ENCODE measurements around the gene BRCA2. TPM values are rescaled to one million over a fixed set of nuclear protein-coding genes. Genes with fewer than 3 reads are reported as not detected.
A peak's percentile ranks its signal among the peaks of the same experiment; 100 is the strongest.

The BRCA2 gene
- total and polyA plus RNA-seq, 9 of the 15 experiments (the other 6 are each of a cell fraction or from before 2014, with no cell fraction given) = 4.1 to 17.3 (median 5.8) TPM

- DNase-seq (ENCODE audit: extremely low read depth in 1 of 4, low spot score in 3 of 4) = no peak
- no peaks in the 10 kb centered on the region for H3K9me3 ChIP-seq (replicated peaks; ENCODE audit: control insufficient read depth, insufficient read depth, low read depth, low read length)
- no peak for TF ChIP-seq TEAD4 (IDR thresholded peaks at IDR 0.05; ENCODE audit: low read length)
- TF ChIP-seq TEAD4 (CRISPR knock-in tag; IDR thresholded peaks at IDR 0.05; ENCODE audit: borderline replicate concordance) = no peak
- TF ChIP-seq MBD2 (IDR thresholded peaks at IDR 0.05; ENCODE audit: borderline replicate concordance, low read depth) = no peak
- no peak for TF ChIP-seq KLF13 (tag; IDR thresholded peaks at IDR 0.05; ENCODE audit: borderline replicate concordance, low read depth)
- no peak for TF ChIP-seq NONO (IDR thresholded peaks at IDR 0.05; ENCODE audit: low read depth in 2 of 2, low read length in 1 of 2)
- TF ChIP-seq SMAD4 (CRISPR knock-in tag; conservative IDR thresholded peaks at IDR 0.05) = no peak
- peak; percentile 17; the same call in 1 of the 2 replicates for TF ChIP-seq ATF3 (IDR thresholded peaks at IDR 0.05)
- TF ChIP-seq ATF3 (CRISPR knock-in tag; conservative IDR thresholded peaks at IDR 0.05) = no peak
- no peak for TF ChIP-seq SIN3A (IDR thresholded peaks at IDR 0.05; ENCODE audit: borderline replicate concordance in 2 of 2, control insufficient read depth in 1 of 2, low read depth in 2 of 2, low read length in 2 of 2)
- no peak for TF ChIP-seq CHD1 (IDR thresholded peaks at IDR 0.05; ENCODE audit: low read length)
- no peak for TF ChIP-seq PHTF2 (CRISPR knock-in tag; IDR thresholded peaks at IDR 0.05)
- H3K4me3 ChIP-seq = no peak overlapping the region
- H3K36me3 ChIP-seq (ENCODE audit: control insufficient read depth, insufficient read depth, low read length) = no peaks in the 10 kb centered on the region
- H3K79me2 ChIP-seq (ENCODE audit: control insufficient read depth, insufficient read depth, low read length) = no peaks in the 10 kb centered on the region
- no peaks in the 10 kb centered on the region for H4K20me1 ChIP-seq (replicated peaks; ENCODE audit: control insufficient read depth, insufficient read depth, low read length)
- no TSS peak for BruUV-seq (replicated peaks)
- peak overlapping the region; percentile 94 for H2AFZ ChIP-seq (ENCODE audit: low read depth, low read length)
- no peaks in the 10 kb centered on the region for H3K9me1 ChIP-seq (ENCODE audit: control insufficient read depth, insufficient read depth, low read length)
- no peak overlapping the region for H3K27ac ChIP-seq (ENCODE audit: extremely low read depth, low read depth, low read length)
- peak; percentile 40 for ATAC-seq
- ChIA-PET CTCF (ENCODE audit: low intra/inter-chr PET ratio) (no interaction called here), POLR2A (no interaction called here)
- no peak overlapping the region for H3K4me2 ChIP-seq (ENCODE audit: insufficient read depth, low read length)
- H3K9ac ChIP-seq (ENCODE audit: insufficient read depth in 1 of 2, low read depth in 2 of 2, low read length in 2 of 2) = no peak overlapping the region
- intact Hi-C loops (cut with micrococcal nuclease) (no loop called here), in situ Hi-C loops (cut with MboI) (no loop called here)
- WGBS (ENCODE audit: insufficient coverage, low coverage, missing lambda C conversion rate) = 90% methylated on average over 21 of the region's 27 CpGs
- H3K27me3 ChIP-seq (ENCODE audit: control insufficient read depth in 2 of 2, insufficient read depth in 2 of 2, low read length in 2 of 2) = no peaks in the 10 kb centered on the region
- H3K4me1 ChIP-seq (replicated peaks in 1 of 2; ENCODE audit: control insufficient read depth in 2 of 2, insufficient read depth in 2 of 2, low read length in 2 of 2) = peaks cover 0 to 6% of the 10 kb centered on the region in 2 experiments; a peak in 2 of 5 replicates
- FAIRE-seq = no peak
Measured at GRCh38 chr13:32409561-32410421, 94.5 kb downstream of the BRCA2 start.
